ENCODE data around the gene RAP1A.

RAP1A gene

GRCh38 chr1:111719135-111719534 is 99.5 kb downstream of the RAP1A start:
- no peak for DNase-seq (ENCODE audit: low read depth in 3 of 3)

- DNase-seq (ENCODE audit: low read depth in 3 of 3) = no peak
These were observed 100.1 kb downstream of the RAP1A start for GRCh38 chr1:111719674-111720132.

GRCh38 chr1:111720274-111720976 is 100.8 kb downstream of the RAP1A start:
- DNase-seq (ENCODE audit: low read depth in 3 of 3) = no peak

- DNase-seq (ENCODE audit: low read depth in 3 of 3) = no peak
These were observed 101.6 kb downstream of the RAP1A start for GRCh38 chr1:111720977-111721786.

GRCh38 chr1:111723091-111723806 is 103.7 kb downstream of the RAP1A start:
- DNase-seq (ENCODE audit: low read depth in 3 of 3) = no peak

GRCh38 chr1:111723871-111724270 is 104.3 kb downstream of the RAP1A start:
- DNase-seq (ENCODE audit: low read depth in 3 of 3) = no peak

GRCh38 chr1:111725192-111725591 is 105.6 kb downstream of the RAP1A start:
- DNase-seq (ENCODE audit: low read depth in 3 of 3) = no peak

- DNase-seq (ENCODE audit: low read depth in 3 of 3) = no peak
These were observed 107.5 kb downstream of the RAP1A start for GRCh38 chr1:111727056-111727455.

GRCh38 chr1:111729271-111729921 is 109.8 kb downstream of the RAP1A start:
- no peak for DNase-seq (ENCODE audit: low read depth in 3 of 3)

- no peak for DNase-seq (ENCODE audit: low read depth in 3 of 3)
These were observed 110.5 kb downstream of the RAP1A start for GRCh38 chr1:111729946-111730681.

- no peak for DNase-seq (ENCODE audit: low read depth in 3 of 3)
These were observed 111.1 kb downstream of the RAP1A start for GRCh38 chr1:111730706-111731105.

GRCh38 chr1:111731956-111732355 is 112.4 kb downstream of the RAP1A start:
- DNase-seq (ENCODE audit: low read depth in 3 of 3) = no peak

- DNase-seq (ENCODE audit: low read depth in 3 of 3) = no peak
These were observed 113.1 kb downstream of the RAP1A start for GRCh38 chr1:111732718-111733117.

GRCh38 chr1:111733183-111733991 is 113.8 kb downstream of the RAP1A start:
- no peak for DNase-seq (ENCODE audit: low read depth in 3 of 3)

GRCh38 chr1:111733992-111734341 is 114.4 kb downstream of the RAP1A start:
- DNase-seq (ENCODE audit: low read depth in 3 of 3) = no peak

- DNase-seq (ENCODE audit: low read depth in 3 of 3) = no peak
These were observed 114.8 kb downstream of the RAP1A start for GRCh38 chr1:111734426-111734825.

GRCh38 chr1:111734856-111735255 is 115.3 kb downstream of the RAP1A start:
- no peak for DNase-seq (ENCODE audit: low read depth in 3 of 3)

- no peak for DNase-seq (ENCODE audit: low read depth in 3 of 3)
These were observed 115.7 kb downstream of the RAP1A start for GRCh38 chr1:111735321-111735720.

- DNase-seq (ENCODE audit: low read depth in 3 of 3) = no peak
These were observed 116.4 kb downstream of the RAP1A start for GRCh38 chr1:111735858-111736544.

All from stimulated activated CD4-positive, alpha-beta T cell treated with anti-CD3 and anti-CD28 coated beads, TNF-alpha, amount 100 ng/mL, for 48 hours (primary cell).